ENCODE results near the gene PCP4.
"Not testable (repeated sequence)": the region's sequence is repeated elsewhere in the genome, so short reads cannot be mapped to it uniquely, and the experiment has no call there.

The PCP4 gene

DNA sequence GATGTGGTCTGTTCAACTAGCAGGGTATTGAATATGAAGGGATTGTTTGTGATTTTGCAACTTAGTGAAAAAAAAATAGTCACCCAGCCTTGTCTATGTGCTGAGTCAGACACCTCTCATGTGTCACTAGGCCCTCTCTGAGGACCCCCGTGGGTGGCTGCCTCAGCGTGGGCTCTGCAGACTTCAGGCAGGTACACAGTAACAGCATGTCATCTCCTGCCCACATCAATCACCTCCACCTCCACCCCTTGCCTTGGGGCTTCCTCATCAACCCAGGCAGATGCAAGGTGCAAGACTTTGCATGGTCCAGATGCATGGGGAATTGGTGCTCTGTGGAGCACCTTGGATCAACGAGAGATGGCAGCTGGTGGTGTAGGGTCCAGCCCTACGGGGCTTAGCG, 23.9 kb downstream of the PCP4 start:
- WGBS, 2 experiments (ENCODE audit: insufficient coverage in 2 of 2), result 94 to 95% methylated on average over 3 to 5 of the region's 5 CpGs
- Histone ChIP-seq H3K9me3 (ENCODE audit: control insufficient read depth, low read length) (no peaks in the 10 kb centered on the region), H3K4me3 (ENCODE audit: extremely low read depth, insufficient read depth, low read length, poor library complexity, severe bottlenecking) (no peak overlapping the region), H3K36me3 (ENCODE audit: control insufficient read depth, insufficient read depth, low read length) (no peaks in the 10 kb centered on the region), H3K27ac (ENCODE audit: low read depth, low read length, severe bottlenecking) (no peak overlapping the region), H3K4me1 (ENCODE audit: control insufficient read depth, insufficient read depth, low read length, poor library complexity, severe bottlenecking) (no peaks in the 10 kb centered on the region)

DNA sequence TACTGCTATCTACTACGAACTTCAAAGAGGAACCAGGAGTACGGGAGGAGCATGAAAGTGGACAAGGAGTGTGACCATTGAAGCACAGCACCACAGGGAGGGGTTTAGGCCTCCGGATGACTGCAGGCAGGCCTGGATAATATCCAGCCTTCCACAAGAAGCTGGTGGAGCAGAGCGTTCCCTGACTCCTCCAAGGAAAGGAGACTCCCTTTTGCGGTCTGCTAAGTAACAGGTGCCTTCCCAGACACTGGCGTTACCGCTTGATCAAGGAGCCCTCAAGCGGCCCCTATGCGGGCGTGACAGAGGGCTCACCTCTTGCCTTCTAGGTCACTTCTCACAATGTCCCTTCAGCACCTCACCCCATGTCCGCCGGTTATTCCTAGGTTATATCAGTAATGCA, 24.6 kb downstream of the PCP4 start:
- 94 to 95% methylated on average over 5 to 7 of the region's 12 CpGs for WGBS, 2 experiments (ENCODE audit: insufficient coverage in 2 of 2)
- not testable (repeated sequence) for H3K4me3 ChIP-seq (ENCODE audit: extremely low read depth, insufficient read depth, low read length, poor library complexity, severe bottlenecking); H3K9me3 ChIP-seq (ENCODE audit: control insufficient read depth, low read length); H3K27ac ChIP-seq (ENCODE audit: low read depth, low read length, severe bottlenecking); H3K4me1 ChIP-seq (ENCODE audit: control insufficient read depth, insufficient read depth, low read length, poor library complexity, severe bottlenecking); H3K36me3 ChIP-seq (ENCODE audit: control insufficient read depth, insufficient read depth, low read length)

DNA sequence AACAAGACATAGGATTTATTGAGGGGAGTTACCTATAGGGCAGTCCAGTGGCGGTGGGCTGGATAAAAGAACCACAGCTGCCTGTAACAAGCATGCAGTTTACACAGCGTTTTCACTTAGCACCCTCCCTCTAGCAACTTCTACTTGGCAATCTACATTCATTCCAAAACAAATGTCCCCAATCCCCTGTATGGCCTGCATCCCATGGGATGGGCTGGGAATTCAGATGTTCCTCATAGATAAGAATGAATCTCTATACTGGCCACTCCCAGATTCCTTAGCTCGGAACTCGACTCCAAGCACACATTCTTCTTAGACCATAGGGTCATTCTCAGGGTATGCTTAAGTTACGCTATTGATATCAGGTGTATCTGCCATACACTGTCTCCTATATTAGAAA, 33.3 kb downstream of the PCP4 start:
- H3K9me3 ChIP-seq (ENCODE audit: control insufficient read depth, low read length), result no peaks in the 10 kb centered on the region
- H3K36me3 ChIP-seq (ENCODE audit: control insufficient read depth, insufficient read depth, low read length), result no peaks in the 10 kb centered on the region
- WGBS, 2 experiments (ENCODE audit: insufficient coverage in 2 of 2), result 100% methylated on average over 2 of the region's 5 CpGs
- no peaks in the 10 kb centered on the region for H3K4me1 ChIP-seq (ENCODE audit: control insufficient read depth, insufficient read depth, low read length, poor library complexity, severe bottlenecking)
- H3K4me3 ChIP-seq (ENCODE audit: extremely low read depth, insufficient read depth, low read length, poor library complexity, severe bottlenecking), result no peak overlapping the region
- H3K27ac ChIP-seq (ENCODE audit: low read depth, low read length, severe bottlenecking), result no peak overlapping the region

DNA sequence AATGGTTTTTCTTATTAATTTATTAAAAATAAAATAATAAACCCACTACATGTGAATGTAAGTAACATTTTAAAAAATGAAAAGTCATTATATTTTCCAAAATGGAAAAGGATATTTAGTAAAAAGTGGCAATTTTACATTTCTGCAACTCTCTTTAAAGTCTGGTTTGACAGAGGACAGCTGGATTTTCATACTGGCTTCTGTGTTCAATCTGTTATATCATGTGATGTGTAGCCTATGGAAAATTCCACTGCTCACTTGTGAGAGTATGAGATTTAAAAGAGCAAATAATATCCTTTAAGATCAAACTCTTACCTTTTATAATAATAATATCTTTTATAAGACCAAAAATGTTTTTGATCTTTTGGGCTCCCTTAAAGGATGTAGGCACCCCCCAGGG, 33.7 kb downstream of the PCP4 start:
- no peaks in the 10 kb centered on the region for H3K4me1 ChIP-seq (ENCODE audit: control insufficient read depth, insufficient read depth, low read length, poor library complexity, severe bottlenecking)
- H3K9me3 ChIP-seq (ENCODE audit: control insufficient read depth, low read length), result no peaks in the 10 kb centered on the region
- no peaks in the 10 kb centered on the region for H3K36me3 ChIP-seq (ENCODE audit: control insufficient read depth, insufficient read depth, low read length)
- no peak overlapping the region for H3K4me3 ChIP-seq (ENCODE audit: extremely low read depth, insufficient read depth, low read length, poor library complexity, severe bottlenecking)
- H3K27ac ChIP-seq (ENCODE audit: low read depth, low read length, severe bottlenecking), result no peak overlapping the region

DNA sequence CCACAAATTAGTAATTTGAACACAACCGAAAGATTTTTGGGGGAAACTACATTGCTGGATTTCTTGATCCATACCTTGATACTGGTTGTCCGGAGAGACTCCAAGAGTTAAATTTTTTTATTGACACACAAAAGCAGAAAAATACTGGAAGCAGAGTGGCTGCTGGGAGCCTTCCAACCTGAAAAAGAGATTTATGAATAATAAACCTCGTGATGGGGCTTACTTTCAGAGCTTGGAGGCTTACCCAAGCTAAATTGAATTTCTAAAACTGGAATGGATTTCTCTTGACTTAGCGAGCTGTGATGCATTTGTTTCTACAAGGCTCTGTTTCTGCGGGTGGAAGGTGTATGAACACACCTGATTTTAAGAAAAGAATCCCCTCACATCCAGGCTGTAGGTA, 35.7 kb downstream of the PCP4 start:
- no peaks in the 10 kb centered on the region for H3K9me3 ChIP-seq (ENCODE audit: control insufficient read depth, low read length)
- 83 to 100% methylated on average over 2 to 3 of the region's 5 CpGs for WGBS, 2 experiments (ENCODE audit: insufficient coverage in 2 of 2)
- no peaks in the 10 kb centered on the region for H3K4me1 ChIP-seq (ENCODE audit: control insufficient read depth, insufficient read depth, low read length, poor library complexity, severe bottlenecking)
- no peak overlapping the region for H3K4me3 ChIP-seq (ENCODE audit: extremely low read depth, insufficient read depth, low read length, poor library complexity, severe bottlenecking)
- no peaks in the 10 kb centered on the region for H3K36me3 ChIP-seq (ENCODE audit: control insufficient read depth, insufficient read depth, low read length)
- no peak overlapping the region for H3K27ac ChIP-seq (ENCODE audit: low read depth, low read length, severe bottlenecking)

DNA sequence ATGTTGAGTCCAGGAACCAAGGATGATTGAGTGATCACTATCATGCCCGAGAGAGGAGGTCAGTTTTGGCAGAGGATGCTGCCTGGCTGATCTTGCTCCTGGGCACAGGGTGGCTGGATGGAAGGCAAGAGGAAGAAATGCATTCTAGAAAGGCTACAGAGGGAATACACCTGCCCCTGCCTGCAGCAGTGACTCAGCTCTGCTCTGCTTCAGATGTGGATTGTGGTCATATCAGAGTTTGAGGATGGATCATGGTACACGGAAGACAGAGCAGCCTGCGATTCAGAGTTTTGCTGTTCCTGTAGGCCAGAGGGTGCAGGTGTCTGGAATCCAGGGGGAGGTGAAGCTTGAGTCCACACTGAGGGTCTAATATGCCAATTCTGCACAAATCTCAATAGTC, 37.2 kb downstream of the PCP4 start:
- no peaks in the 10 kb centered on the region for H3K9me3 ChIP-seq (ENCODE audit: control insufficient read depth, low read length)

DNA sequence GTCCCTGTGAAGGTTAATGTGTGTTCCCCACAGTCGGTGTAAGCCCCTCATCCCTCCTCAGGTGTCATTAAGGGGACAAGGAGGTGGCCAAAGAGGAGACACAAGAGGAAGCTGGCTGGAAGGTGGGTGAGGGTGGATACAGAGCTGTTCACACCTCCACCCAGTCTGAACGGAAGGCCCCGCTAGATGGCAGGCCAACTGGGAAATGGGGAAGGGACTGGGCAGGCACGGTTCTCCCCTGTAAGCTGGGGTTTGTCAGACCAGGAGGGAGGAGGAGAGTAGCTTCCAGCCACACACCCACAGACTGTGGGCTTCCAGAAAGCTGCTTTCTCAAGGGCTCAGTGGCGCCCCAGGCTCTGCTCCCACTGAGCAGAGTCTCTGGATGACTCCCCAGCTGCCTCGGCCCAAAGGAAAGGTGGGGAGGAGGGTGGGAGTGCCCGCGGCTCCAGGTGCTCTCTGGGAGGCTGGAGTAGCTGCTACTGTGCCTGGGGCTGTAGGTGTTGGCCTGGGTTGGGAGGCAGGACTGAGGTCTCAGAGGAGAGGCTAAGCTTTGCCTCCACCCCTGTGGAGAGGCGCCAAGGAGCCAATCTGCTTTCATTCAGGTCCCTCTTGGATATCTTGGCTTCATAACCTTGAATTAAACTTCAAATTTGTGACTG, 41.2 kb downstream of the PCP4 start:
- Histone ChIP-seq H3K9me3 (ENCODE audit: control insufficient read depth, low read length) (no peaks in the 10 kb centered on the region), H3K36me3 (ENCODE audit: control insufficient read depth, insufficient read depth, low read length) (no peaks in the 10 kb centered on the region), H3K4me1 (ENCODE audit: control insufficient read depth, insufficient read depth, low read length, poor library complexity, severe bottlenecking) (no peaks in the 10 kb centered on the region), H3K4me3 (ENCODE audit: extremely low read depth, insufficient read depth, low read length, poor library complexity, severe bottlenecking) (no peak overlapping the region), H3K27ac (ENCODE audit: low read depth, low read length, severe bottlenecking) (no peak overlapping the region)
- 72 to 82% methylated on average over 5 to 7 of the region's 9 CpGs for WGBS, 2 experiments (ENCODE audit: insufficient coverage in 2 of 2)

More for the DNA sequence above, 37.2 kb downstream of the PCP4 start:
- Histone ChIP-seq H3K36me3 (ENCODE audit: control insufficient read depth, insufficient read depth, low read length) (no peaks in the 10 kb centered on the region), H3K27ac (ENCODE audit: low read depth, low read length, severe bottlenecking) (no peak overlapping the region), H3K4me3 (ENCODE audit: extremely low read depth, insufficient read depth, low read length, poor library complexity, severe bottlenecking) (no peak overlapping the region), H3K4me1 (ENCODE audit: control insufficient read depth, insufficient read depth, low read length, poor library complexity, severe bottlenecking) (no peaks in the 10 kb centered on the region)
- WGBS, 2 experiments (ENCODE audit: insufficient coverage in 2 of 2), result 94 to 100% methylated on average over 2 to 3 of the region's 3 CpGs

DNA sequence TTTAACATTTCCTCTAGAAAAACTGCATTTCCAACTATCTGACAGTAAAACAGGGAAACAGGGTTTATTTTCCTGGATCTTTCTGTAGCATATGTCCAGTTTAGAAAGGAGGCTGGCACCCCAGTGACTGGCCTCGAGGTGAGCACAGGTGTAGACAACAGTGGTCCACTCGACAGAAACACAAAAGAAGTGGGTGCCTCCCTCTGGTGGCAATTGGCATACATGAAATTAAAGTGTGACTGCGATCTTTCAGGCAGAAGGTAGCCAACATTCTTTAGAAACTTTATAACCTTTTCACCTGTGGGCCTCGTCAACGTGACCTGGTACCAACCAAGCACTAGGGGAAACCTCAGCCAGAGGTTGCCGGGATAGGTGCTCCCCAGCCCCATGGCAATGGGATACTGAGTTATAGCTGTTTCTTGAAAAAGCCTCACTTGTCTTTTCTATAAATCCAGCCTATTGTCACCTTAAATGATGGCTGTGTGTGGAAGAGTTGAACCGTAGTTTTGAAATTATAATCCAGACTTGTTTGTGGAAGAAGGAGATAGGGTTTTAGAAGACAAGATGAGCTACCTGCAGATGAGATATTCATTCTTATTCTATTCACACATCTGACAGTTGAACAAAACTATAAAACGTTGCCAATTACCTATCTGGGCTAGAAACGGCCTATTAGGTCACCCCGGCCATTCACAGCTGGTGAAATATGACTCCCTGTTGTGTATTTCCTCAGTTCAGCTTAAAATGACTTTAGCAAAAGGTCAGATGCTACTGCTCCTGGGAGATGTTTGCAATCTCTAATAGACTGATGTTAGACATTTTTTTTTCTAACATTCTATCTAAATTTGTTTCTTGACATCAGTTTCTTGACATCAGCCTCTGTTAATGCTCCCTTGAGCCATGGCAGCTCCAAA, 44.3 kb downstream of the PCP4 start:
- Histone ChIP-seq H3K27ac (ENCODE audit: low read depth, low read length, severe bottlenecking) (no peak overlapping the region), H3K4me1 (ENCODE audit: control insufficient read depth, insufficient read depth, low read length, poor library complexity, severe bottlenecking) (no peaks in the 10 kb centered on the region), H3K4me3 (ENCODE audit: extremely low read depth, insufficient read depth, low read length, poor library complexity, severe bottlenecking) (no peak overlapping the region), H3K36me3 (ENCODE audit: control insufficient read depth, insufficient read depth, low read length) (no peaks in the 10 kb centered on the region), H3K9me3 (ENCODE audit: control insufficient read depth, low read length) (no peaks in the 10 kb centered on the region)
- 78 to 84% methylated on average over 6 to 7 of the region's 10 CpGs for WGBS, 2 experiments (ENCODE audit: insufficient coverage in 2 of 2)

DNA sequence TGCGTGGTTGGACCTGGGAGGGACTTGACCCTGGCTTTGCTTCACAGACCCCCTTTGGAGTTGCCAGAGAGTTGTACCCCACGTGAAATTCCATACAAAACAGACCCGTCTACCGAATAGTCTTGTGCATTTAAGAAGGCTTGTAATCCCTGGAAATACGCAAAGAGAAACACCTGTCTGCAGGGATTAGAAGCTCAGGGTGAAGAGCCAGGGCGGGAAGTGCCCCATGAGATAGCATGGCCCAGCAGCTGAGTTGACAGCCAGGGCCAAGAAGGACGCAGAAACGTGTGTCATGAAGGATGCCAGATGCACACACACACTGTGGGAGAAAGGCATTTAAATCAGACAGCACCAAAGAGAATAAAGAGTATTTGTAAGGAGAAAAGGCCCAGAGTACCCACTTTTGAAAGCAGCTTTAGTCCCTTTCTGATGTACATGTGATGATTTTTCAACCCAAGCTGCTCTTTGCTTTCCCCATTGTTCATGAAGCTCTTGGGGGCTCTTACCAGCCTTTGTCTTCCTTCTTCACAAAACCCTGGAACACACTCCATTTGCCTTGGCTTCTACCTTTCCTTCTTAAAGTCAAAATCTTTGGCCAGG, 46.6 kb downstream of the PCP4 start:
- Histone ChIP-seq H3K4me3 (ENCODE audit: extremely low read depth, insufficient read depth, low read length, poor library complexity, severe bottlenecking) (no peak overlapping the region), H3K36me3 (ENCODE audit: control insufficient read depth, insufficient read depth, low read length) (no peaks in the 10 kb centered on the region), H3K27ac (ENCODE audit: low read depth, low read length, severe bottlenecking) (no peak overlapping the region), H3K9me3 (ENCODE audit: control insufficient read depth, low read length) (no peaks in the 10 kb centered on the region), H3K4me1 (ENCODE audit: control insufficient read depth, insufficient read depth, low read length, poor library complexity, severe bottlenecking) (no peaks in the 10 kb centered on the region)
- WGBS, 2 experiments (ENCODE audit: insufficient coverage in 2 of 2), result 87 to 91% methylated on average over 8 of the region's 8 CpGs

DNA sequence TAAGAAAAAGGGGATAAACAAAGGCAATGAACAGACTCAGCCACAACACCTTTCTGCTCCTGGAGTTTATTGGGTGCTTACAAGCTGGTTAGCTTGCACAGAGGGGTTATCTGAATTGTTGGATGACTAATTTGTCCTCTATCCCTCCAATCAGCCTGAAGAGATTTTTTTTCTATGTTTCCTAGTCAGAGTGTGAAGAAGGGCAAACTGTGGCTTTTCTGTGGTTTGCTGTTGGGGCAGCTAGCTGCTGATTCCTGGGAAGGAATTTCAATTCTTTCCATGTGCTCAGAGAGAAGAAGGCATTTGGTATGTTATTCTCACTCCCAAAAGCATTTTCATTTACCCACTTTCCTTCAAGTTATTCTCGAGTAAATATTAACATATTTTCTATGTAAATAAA, 48.6 kb downstream of the PCP4 start:
- Histone ChIP-seq H3K27ac (ENCODE audit: low read depth, low read length, severe bottlenecking) (no peak overlapping the region), H3K4me1 (ENCODE audit: control insufficient read depth, insufficient read depth, low read length, poor library complexity, severe bottlenecking) (no peaks in the 10 kb centered on the region), H3K36me3 (ENCODE audit: control insufficient read depth, insufficient read depth, low read length) (no peaks in the 10 kb centered on the region), H3K4me3 (ENCODE audit: extremely low read depth, insufficient read depth, low read length, poor library complexity, severe bottlenecking) (no peak overlapping the region), H3K9me3 (ENCODE audit: control insufficient read depth, low read length) (no peaks in the 10 kb centered on the region)
- WGBS, 2 experiments (ENCODE audit: insufficient coverage in 2 of 2), result no CpG with 5 or more reads among the region's 1 CpG

DNA sequence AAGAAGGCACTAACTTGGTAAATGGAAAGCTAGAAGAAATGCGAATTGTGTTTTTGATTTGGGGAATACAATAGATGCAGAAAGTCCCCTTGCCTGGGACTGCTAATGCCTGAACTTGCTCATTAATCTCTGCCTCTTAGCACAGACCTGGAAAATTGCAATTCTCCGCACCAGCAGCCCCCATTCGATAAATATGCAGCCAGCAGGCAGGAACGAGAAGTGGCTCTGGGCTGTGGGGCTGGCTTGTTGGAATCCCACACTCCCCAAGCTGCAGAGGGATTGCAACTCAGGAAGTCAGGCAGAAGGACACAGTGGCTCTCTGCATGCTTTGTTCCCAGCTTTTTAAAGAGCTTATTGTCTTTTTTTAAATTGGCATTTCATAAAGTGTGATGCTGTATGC, 51.3 kb downstream of the PCP4 start:
- no peaks in the 10 kb centered on the region for H3K4me1 ChIP-seq (ENCODE audit: control insufficient read depth, insufficient read depth, low read length, poor library complexity, severe bottlenecking)
- no peak overlapping the region for H3K4me3 ChIP-seq (ENCODE audit: extremely low read depth, insufficient read depth, low read length, poor library complexity, severe bottlenecking)
- H3K9me3 ChIP-seq (ENCODE audit: control insufficient read depth, low read length), result no peaks in the 10 kb centered on the region
- no peak overlapping the region for H3K27ac ChIP-seq (ENCODE audit: low read depth, low read length, severe bottlenecking)
- 69 to 84% methylated on average over 3 to 4 of the region's 4 CpGs for WGBS, 2 experiments (ENCODE audit: insufficient coverage in 2 of 2)
- H3K36me3 ChIP-seq (ENCODE audit: control insufficient read depth, insufficient read depth, low read length), result no peaks in the 10 kb centered on the region

All from mesodermal cell (in vitro differentiated cells).